ENCODE measurements around the gene ENO4.

DNA sequence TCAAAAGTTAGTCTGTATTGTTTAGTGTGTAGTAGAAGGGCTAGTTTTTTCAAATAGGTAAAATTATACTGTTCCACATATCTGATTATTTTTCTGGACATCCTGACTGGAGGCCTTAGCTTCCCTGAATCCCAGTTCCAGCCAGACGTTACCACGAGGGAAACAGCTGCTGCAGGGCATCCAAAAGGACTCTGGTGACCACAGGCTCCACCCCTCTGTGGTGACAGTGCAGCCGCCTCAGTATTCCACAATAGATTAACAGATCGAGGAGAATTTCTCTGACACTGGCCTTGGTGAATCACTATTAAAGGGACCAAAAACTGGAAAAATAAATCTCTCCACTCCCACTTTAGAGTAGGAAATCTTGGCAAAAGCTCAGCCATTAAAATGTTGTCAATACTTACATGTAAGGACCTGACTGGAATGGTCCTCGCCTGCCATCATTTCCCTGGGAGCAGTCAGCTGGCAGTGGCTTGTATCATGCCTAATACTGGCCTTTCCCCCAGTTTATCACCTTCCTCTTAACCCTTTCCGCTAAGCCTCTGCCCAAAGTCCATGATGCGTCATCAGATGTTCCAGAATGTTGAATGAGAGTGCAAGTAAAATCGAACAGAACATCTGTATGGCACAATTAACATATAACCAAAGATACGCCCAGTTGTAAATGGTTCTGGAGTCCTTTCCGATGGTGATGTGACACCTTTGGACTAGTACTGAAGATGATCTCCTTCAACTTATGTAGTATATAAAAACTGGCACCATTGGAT, 31.6 kb downstream of the ENO4 start:
- TF ChIP-seq YY1 (IDR thresholded peaks at IDR 0.05; ENCODE audit: extremely low read depth, insufficient replicate concordance, low read depth, low read length) (no peak), POLR2AphosphoS5 (IDR thresholded peaks at IDR 0.05; ENCODE audit: low read depth, low read length) (no peak), ZNF274 (IDR thresholded peaks at IDR 0.05; ENCODE audit: low read depth, low read length) (no peak), EGR1 (IDR thresholded peaks at IDR 0.05; ENCODE audit: low read depth) (no peak), FOSL1 (IDR thresholded peaks at IDR 0.05; ENCODE audit: low read depth) (no peak), EZH2 (IDR thresholded peaks at IDR 0.05) (no peak), SIN3A (IDR thresholded peaks at IDR 0.05; ENCODE audit: low read depth) (no peak), ATF3 (IDR thresholded peaks at IDR 0.05) (no peak), SRF (IDR thresholded peaks at IDR 0.05; ENCODE audit: low read depth) (no peak), MAX (IDR thresholded peaks at IDR 0.05) (no peak), JUND (IDR thresholded peaks at IDR 0.05) (no peak)
- TF ChIP-seq, protein P1, sequence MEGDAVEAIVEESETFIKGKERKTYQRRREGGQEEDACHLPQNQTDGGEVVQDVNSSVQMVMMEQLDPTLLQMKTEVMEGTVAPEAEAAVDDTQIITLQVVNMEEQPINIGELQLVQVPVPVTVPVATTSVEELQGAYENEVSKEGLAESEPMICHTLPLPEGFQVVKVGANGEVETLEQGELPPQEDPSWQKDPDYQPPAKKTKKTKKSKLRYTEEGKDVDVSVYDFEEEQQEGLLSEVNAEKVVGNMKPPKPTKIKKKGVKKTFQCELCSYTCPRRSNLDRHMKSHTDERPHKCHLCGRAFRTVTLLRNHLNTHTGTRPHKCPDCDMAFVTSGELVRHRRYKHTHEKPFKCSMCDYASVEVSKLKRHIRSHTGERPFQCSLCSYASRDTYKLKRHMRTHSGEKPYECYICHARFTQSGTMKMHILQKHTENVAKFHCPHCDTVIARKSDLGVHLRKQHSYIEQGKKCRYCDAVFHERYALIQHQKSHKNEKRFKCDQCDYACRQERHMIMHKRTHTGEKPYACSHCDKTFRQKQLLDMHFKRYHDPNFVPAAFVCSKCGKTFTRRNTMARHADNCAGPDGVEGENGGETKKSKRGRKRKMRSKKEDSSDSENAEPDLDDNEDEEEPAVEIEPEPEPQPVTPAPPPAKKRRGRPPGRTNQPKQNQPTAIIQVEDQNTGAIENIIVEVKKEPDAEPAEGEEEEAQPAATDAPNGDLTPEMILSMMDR (IDR thresholded peaks at IDR 0.05 in 2 of 3, conservative IDR thresholded peaks at IDR 0.05 in 1 of 3; ENCODE audit: borderline replicate concordance in 1 of 3, insufficient read depth in 1 of 3, low read depth in 2 of 3, low read length in 2 of 3) = no peak
- TF ChIP-seq, protein P2, sequence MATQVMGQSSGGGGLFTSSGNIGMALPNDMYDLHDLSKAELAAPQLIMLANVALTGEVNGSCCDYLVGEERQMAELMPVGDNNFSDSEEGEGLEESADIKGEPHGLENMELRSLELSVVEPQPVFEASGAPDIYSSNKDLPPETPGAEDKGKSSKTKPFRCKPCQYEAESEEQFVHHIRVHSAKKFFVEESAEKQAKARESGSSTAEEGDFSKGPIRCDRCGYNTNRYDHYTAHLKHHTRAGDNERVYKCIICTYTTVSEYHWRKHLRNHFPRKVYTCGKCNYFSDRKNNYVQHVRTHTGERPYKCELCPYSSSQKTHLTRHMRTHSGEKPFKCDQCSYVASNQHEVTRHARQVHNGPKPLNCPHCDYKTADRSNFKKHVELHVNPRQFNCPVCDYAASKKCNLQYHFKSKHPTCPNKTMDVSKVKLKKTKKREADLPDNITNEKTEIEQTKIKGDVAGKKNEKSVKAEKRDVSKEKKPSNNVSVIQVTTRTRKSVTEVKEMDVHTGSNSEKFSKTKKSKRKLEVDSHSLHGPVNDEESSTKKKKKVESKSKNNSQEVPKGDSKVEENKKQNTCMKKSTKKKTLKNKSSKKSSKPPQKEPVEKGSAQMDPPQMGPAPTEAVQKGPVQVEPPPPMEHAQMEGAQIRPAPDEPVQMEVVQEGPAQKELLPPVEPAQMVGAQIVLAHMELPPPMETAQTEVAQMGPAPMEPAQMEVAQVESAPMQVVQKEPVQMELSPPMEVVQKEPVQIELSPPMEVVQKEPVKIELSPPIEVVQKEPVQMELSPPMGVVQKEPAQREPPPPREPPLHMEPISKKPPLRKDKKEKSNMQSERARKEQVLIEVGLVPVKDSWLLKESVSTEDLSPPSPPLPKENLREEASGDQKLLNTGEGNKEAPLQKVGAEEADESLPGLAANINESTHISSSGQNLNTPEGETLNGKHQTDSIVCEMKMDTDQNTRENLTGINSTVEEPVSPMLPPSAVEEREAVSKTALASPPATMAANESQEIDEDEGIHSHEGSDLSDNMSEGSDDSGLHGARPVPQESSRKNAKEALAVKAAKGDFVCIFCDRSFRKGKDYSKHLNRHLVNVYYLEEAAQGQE (IDR thresholded peaks at IDR 0.05; ENCODE audit: low read depth) = no peak

Data from HCT116 (cell line).